ENCODE data around the gene ZNF142.
"Not testable (repeated sequence)": the region's sequence is repeated elsewhere in the genome, so short reads cannot be mapped to it uniquely, and the experiment has no call there.

The ZNF142 gene

GRCh38 chr2:218659258-218659987 lies at the start of gene ZNF142, which contains the start of gene BCS1L:
Gene ZNF142, minus strand, starts transcription at chr2:218659623. Its CDS starts 3,194 bp downstream, at chr2:218656429.
Gene BCS1L, plus strand, starts transcription at chr2:218659683. Its CDS starts 1,305 bp downstream, at chr2:218660988.
- Mint-ChIP-seq H3K27ac (peak within 1 kb of the TSS; percentile 94), H3K4me1 (ENCODE audit: low read depth) (peaks cover 38% of the 10 kb centered on the region), H3K4me3 (peak within 1 kb of the TSS; percentile 97), H3K36me3 (ENCODE audit: low read depth) (peaks cover 64% of the 10 kb centered on the region), H3K27me3 (no peaks in the 10 kb centered on the region), H3K9me3 (no peaks in the 10 kb centered on the region)

- no peaks in the 10 kb centered on the region for H3K9me3 Mint-ChIP-seq
- H3K36me3 Mint-ChIP-seq (ENCODE audit: low read depth) = peaks cover 4% of the 10 kb centered on the region
- no peak overlapping the region for H3K4me3 Mint-ChIP-seq
- H3K27me3 Mint-ChIP-seq = no peaks in the 10 kb centered on the region
- H3K4me1 Mint-ChIP-seq (ENCODE audit: low read depth) = peaks cover 13% of the 10 kb centered on the region
- H3K27ac Mint-ChIP-seq = no peak overlapping the region
Measured at GRCh38 chr2:218708086-218708485, 48.7 kb upstream of the ZNF142 start.

GRCh38 chr2:218703341-218703740 lies 43.9 kb upstream of the ZNF142 start:
- Mint-ChIP-seq H3K4me3 (no peak overlapping the region), H3K36me3 (ENCODE audit: low read depth) (peaks cover 8% of the 10 kb centered on the region), H3K9me3 (no peaks in the 10 kb centered on the region), H3K27me3 (no peaks in the 10 kb centered on the region), H3K27ac (no peak overlapping the region), H3K4me1 (ENCODE audit: low read depth) (no peaks in the 10 kb centered on the region)

- no peak overlapping the region for H3K4me3 Mint-ChIP-seq
Measured at GRCh38 chr2:218701806-218702205, 42.4 kb upstream of the ZNF142 start.

GRCh38 chr2:218698885-218699284 lies 39.5 kb upstream of the ZNF142 start:
- no peaks in the 10 kb centered on the region for H3K9me3 Mint-ChIP-seq
- H3K4me3 Mint-ChIP-seq = no peak overlapping the region
- no peak overlapping the region for H3K27ac Mint-ChIP-seq
- no peaks in the 10 kb centered on the region for H3K4me1 Mint-ChIP-seq (ENCODE audit: low read depth)
- H3K27me3 Mint-ChIP-seq = no peaks in the 10 kb centered on the region
- H3K36me3 Mint-ChIP-seq (ENCODE audit: low read depth) = peaks cover 8% of the 10 kb centered on the region

More at GRCh38 chr2:218701806-218702205, 42.4 kb upstream of the ZNF142 start:
- Mint-ChIP-seq H3K27me3 (no peaks in the 10 kb centered on the region), H3K9me3 (no peaks in the 10 kb centered on the region), H3K27ac (no peak overlapping the region), H3K4me1 (ENCODE audit: low read depth) (no peaks in the 10 kb centered on the region), H3K36me3 (ENCODE audit: low read depth) (peaks cover 8% of the 10 kb centered on the region)

GRCh38 chr2:218694405-218695145 lies 35.2 kb upstream of the ZNF142 start:
- Mint-ChIP-seq H3K4me1 (ENCODE audit: low read depth) (no peaks in the 10 kb centered on the region), H3K27me3 (no peaks in the 10 kb centered on the region), H3K27ac (no peak overlapping the region), H3K4me3 (no peak overlapping the region), H3K36me3 (ENCODE audit: low read depth) (peaks cover 9% of the 10 kb centered on the region), H3K9me3 (no peaks in the 10 kb centered on the region)

- no peaks in the 10 kb centered on the region for H3K27me3 Mint-ChIP-seq
- H3K9me3 Mint-ChIP-seq = no peaks in the 10 kb centered on the region
- no peak overlapping the region for H3K4me3 Mint-ChIP-seq
- no peak overlapping the region for H3K27ac Mint-ChIP-seq
- H3K4me1 Mint-ChIP-seq (ENCODE audit: low read depth) = no peaks in the 10 kb centered on the region
- peaks cover 13% of the 10 kb centered on the region for H3K36me3 Mint-ChIP-seq (ENCODE audit: low read depth)
Measured at GRCh38 chr2:218691234-218691633, 31.8 kb upstream of the ZNF142 start.

- H3K27me3 Mint-ChIP-seq; H3K27ac Mint-ChIP-seq; H3K4me1 Mint-ChIP-seq (ENCODE audit: low read depth): not testable (repeated sequence)
Measured at GRCh38 chr2:218687400-218688060, 28.1 kb upstream of the ZNF142 start.

GRCh38 chr2:218680061-218680460 lies 20.6 kb upstream of the ZNF142 start:
- H3K4me1 Mint-ChIP-seq (ENCODE audit: low read depth) = no peaks in the 10 kb centered on the region

More at GRCh38 chr2:218687400-218688060, 28.1 kb upstream of the ZNF142 start:
- not testable (repeated sequence) for H3K9me3 Mint-ChIP-seq, H3K4me3 Mint-ChIP-seq
- H3K36me3 Mint-ChIP-seq (ENCODE audit: low read depth) = peaks cover 19% of the 10 kb centered on the region

GRCh38 chr2:218679119-218679518 lies 19.7 kb upstream of the ZNF142 start:
- H3K4me3 Mint-ChIP-seq = no peak overlapping the region
- H3K36me3 Mint-ChIP-seq (ENCODE audit: low read depth) = no peaks in the 10 kb centered on the region
- H3K4me1 Mint-ChIP-seq (ENCODE audit: low read depth) = no peaks in the 10 kb centered on the region
- no peaks in the 10 kb centered on the region for H3K27me3 Mint-ChIP-seq
- H3K9me3 Mint-ChIP-seq = no peaks in the 10 kb centered on the region
- H3K27ac Mint-ChIP-seq = no peak overlapping the region

More at GRCh38 chr2:218680061-218680460, 20.6 kb upstream of the ZNF142 start:
- no peak overlapping the region for H3K4me3 Mint-ChIP-seq
- no peaks in the 10 kb centered on the region for H3K27me3 Mint-ChIP-seq
- no peaks in the 10 kb centered on the region for H3K9me3 Mint-ChIP-seq
- peaks cover 5% of the 10 kb centered on the region for H3K36me3 Mint-ChIP-seq (ENCODE audit: low read depth)
- H3K27ac Mint-ChIP-seq = no peak overlapping the region

GRCh38 chr2:218671654-218672566 lies 12.5 kb upstream of the ZNF142 start, which contains the start of the genes RNF25 and STK36:
Gene RNF25, minus strand, starts transcription at chr2:218672002. Its CDS starts 32 bp downstream, at chr2:218671970.
Gene STK36, plus strand, starts transcription at chr2:218672086. Its CDS starts 744 bp downstream, at chr2:218672830.
- Mint-ChIP-seq H3K27me3 (no peaks in the 10 kb centered on the region), H3K4me1 (ENCODE audit: low read depth) (peaks cover 25% of the 10 kb centered on the region), H3K27ac (peak within 1 kb of the TSS; percentile 98), H3K36me3 (ENCODE audit: low read depth) (peaks cover 15% of the 10 kb centered on the region), H3K9me3 (no peaks in the 10 kb centered on the region), H3K4me3 (peak within 1 kb of the TSS; percentile 98)

GRCh38 chr2:218671097-218671653 lies 11.8 kb upstream of the ZNF142 start:
- Mint-ChIP-seq H3K4me3 (peak overlapping the region; percentile 98), H3K36me3 (ENCODE audit: low read depth) (peaks cover 18% of the 10 kb centered on the region), H3K4me1 (ENCODE audit: low read depth) (peaks cover 25% of the 10 kb centered on the region), H3K27ac (peak overlapping the region; percentile 98), H3K9me3 (no peaks in the 10 kb centered on the region), H3K27me3 (no peaks in the 10 kb centered on the region)

- peaks cover 67% of the 10 kb centered on the region for H3K36me3 Mint-ChIP-seq (ENCODE audit: low read depth)
- H3K4me1 Mint-ChIP-seq (ENCODE audit: low read depth) = peaks cover 13% of the 10 kb centered on the region
- H3K27me3 Mint-ChIP-seq = no peaks in the 10 kb centered on the region
- H3K4me3 Mint-ChIP-seq = no peak overlapping the region
- no peaks in the 10 kb centered on the region for H3K9me3 Mint-ChIP-seq
- H3K27ac Mint-ChIP-seq = no peak overlapping the region
Measured at GRCh38 chr2:218664653-218665052, 5.2 kb upstream of the ZNF142 start.

GRCh38 chr2:218663901-218664300 lies 4.5 kb upstream of the ZNF142 start:
- Mint-ChIP-seq H3K9me3 (no peaks in the 10 kb centered on the region), H3K4me1 (ENCODE audit: low read depth) (peaks cover 16% of the 10 kb centered on the region), H3K4me3 (no peak overlapping the region), H3K36me3 (ENCODE audit: low read depth) (peaks cover 69% of the 10 kb centered on the region), H3K27ac (no peak overlapping the region), H3K27me3 (no peaks in the 10 kb centered on the region)
